IPS-NIHi7 (cell line): ENCODE measurements around the gene OR1J1.

Source experiments
- DNase-seq: peaks from one replicate; pipeline ENCODE4 v3.0.0; 2012; ENCODE audit warnings: mixed read lengths; ENCODE audit errors: extremely low spot score

Gene OR1J1

GRCh38 chr9:122445155-122445749, 32.5 kb downstream of the OR1J1 start:
- DNase-seq: no peak

GRCh38 chr9:122444041-122444733, 33.5 kb downstream of the OR1J1 start:
- DNase-seq: no peak

DNA sequence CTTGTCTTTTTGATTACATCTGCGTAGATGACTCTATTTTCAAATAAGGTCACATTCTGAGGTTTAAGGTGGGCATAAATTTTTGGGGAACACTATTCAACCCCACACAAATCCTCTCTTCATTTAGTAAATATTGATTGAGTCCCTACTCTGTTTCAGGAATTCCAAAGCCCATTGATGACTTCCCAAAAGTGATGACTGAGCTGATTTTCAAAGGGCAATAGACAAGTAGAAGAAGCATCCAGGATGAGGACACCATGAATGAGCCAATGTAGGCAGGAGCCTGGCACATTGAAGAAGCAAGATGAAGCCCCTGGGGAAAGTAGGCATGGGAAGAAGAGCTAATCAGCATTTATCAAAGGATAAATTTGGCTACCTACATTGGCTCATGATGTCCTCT, 35.2 kb downstream of the OR1J1 start:
- no peak for DNase-seq
